ENCODE data around the gene DGKD.

DGKD gene

GRCh38 chr2:233466991-233467603 is 112.8 kb downstream of the DGKD start:
- Histone ChIP-seq H3K27ac (ENCODE audit: low read depth, low read length) (no peak overlapping the region), H3K36me3 (ENCODE audit: control insufficient read depth in 5 of 5, insufficient read depth in 5 of 5, low read length in 5 of 5) (peaks cover 0 to 90% (median 76%) of the 10 kb centered on the region in 5 donors), H3K4me1 (ENCODE audit: control insufficient read depth in 5 of 5, insufficient read depth in 5 of 5, low read length in 5 of 5) (peaks cover 7 to 17% (median 12%) of the 10 kb centered on the region in 5 donors), H3K27me3 (ENCODE audit: control insufficient read depth in 5 of 5, insufficient read depth in 4 of 5, low read length in 5 of 5) (peaks cover 0 to 3% (median 0%) of the 10 kb centered on the region in 5 donors), H3K9me3 (ENCODE audit: control insufficient read depth in 5 of 5, low read length in 5 of 5) (no peaks in the 10 kb centered on the region), H3K4me3 (ENCODE audit: low read depth in 1 of 5, low read length in 5 of 5) (no peak overlapping the region), H3K9ac (ENCODE audit: low read length in 5 of 5) (no peak overlapping the region)

GRCh38 chr2:233468047-233468740 is 113.9 kb downstream of the DGKD start:
- no peak overlapping the region for H3K4me3 ChIP-seq (ENCODE audit: low read depth in 1 of 5, low read length in 5 of 5)
- H3K27me3 ChIP-seq (ENCODE audit: control insufficient read depth in 5 of 5, insufficient read depth in 4 of 5, low read length in 5 of 5): peaks cover 0 to 3% (median 0%) of the 10 kb centered on the region in 5 donors
- H3K9ac ChIP-seq (ENCODE audit: low read length in 5 of 5): no peak overlapping the region
- H3K36me3 ChIP-seq (ENCODE audit: control insufficient read depth in 5 of 5, insufficient read depth in 5 of 5, low read length in 5 of 5): peaks cover 0 to 87% (median 73%) of the 10 kb centered on the region in 5 donors
- no peak overlapping the region for H3K27ac ChIP-seq (ENCODE audit: low read depth, low read length)
- peaks cover 7 to 17% (median 12%) of the 10 kb centered on the region in 5 donors for H3K4me1 ChIP-seq (ENCODE audit: control insufficient read depth in 5 of 5, insufficient read depth in 5 of 5, low read length in 5 of 5)
- H3K9me3 ChIP-seq (ENCODE audit: control insufficient read depth in 5 of 5, low read length in 5 of 5): peaks cover 0 to 3% (median 0%) of the 10 kb centered on the region in 5 donors

DNA sequence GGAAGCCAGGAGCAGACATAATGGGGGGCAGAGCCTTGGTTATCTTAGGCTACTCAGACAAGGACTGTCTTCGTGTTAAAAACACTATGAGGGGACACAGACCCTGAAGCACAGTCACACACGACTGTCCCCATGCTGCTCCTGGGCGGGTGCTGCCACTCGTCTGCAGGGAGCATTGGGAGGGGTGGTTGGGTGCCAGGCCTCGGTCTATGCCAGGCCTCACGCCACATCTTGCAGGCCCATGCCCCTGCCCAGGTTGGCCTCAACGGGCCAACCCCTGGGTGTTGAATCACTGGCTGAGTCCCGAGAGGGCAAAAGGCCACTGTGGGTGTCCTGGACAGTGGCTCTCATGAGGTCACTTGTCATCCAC is 114.4 kb downstream of the DGKD start:
- H3K4me1 ChIP-seq (ENCODE audit: control insufficient read depth in 5 of 5, insufficient read depth in 5 of 5, low read length in 5 of 5): peaks cover 7 to 17% (median 12%) of the 10 kb centered on the region in 5 donors
- no peak overlapping the region for H3K4me3 ChIP-seq (ENCODE audit: low read depth in 1 of 5, low read length in 5 of 5)
- no peak overlapping the region for H3K27ac ChIP-seq (ENCODE audit: low read depth, low read length)
- H3K36me3 ChIP-seq (ENCODE audit: control insufficient read depth in 5 of 5, insufficient read depth in 5 of 5, low read length in 5 of 5): peaks cover 0 to 81% (median 70%) of the 10 kb centered on the region in 5 donors
- peaks cover 0 to 3% (median 0%) of the 10 kb centered on the region in 5 donors for H3K9me3 ChIP-seq (ENCODE audit: control insufficient read depth in 5 of 5, low read length in 5 of 5)
- H3K9ac ChIP-seq (ENCODE audit: low read length in 5 of 5): no peak overlapping the region
- peaks cover 0 to 3% (median 0%) of the 10 kb centered on the region in 5 donors for H3K27me3 ChIP-seq (ENCODE audit: control insufficient read depth in 5 of 5, insufficient read depth in 4 of 5, low read length in 5 of 5)

- Histone ChIP-seq H3K36me3 (ENCODE audit: control insufficient read depth in 5 of 5, insufficient read depth in 5 of 5, low read length in 5 of 5) (peaks cover 0 to 77% (median 63%) of the 10 kb centered on the region in 5 donors), H3K4me1 (ENCODE audit: control insufficient read depth in 5 of 5, insufficient read depth in 5 of 5, low read length in 5 of 5) (peaks cover 7 to 17% (median 12%) of the 10 kb centered on the region in 5 donors), H3K9ac (ENCODE audit: low read length in 5 of 5) (peak overlapping the region in 1 of 5 donors; percentile 49), H3K27ac (ENCODE audit: low read depth, low read length) (peak overlapping the region; percentile 23), H3K9me3 (ENCODE audit: control insufficient read depth in 5 of 5, low read length in 5 of 5) (peaks cover 0 to 3% (median 0%) of the 10 kb centered on the region in 5 donors), H3K27me3 (ENCODE audit: control insufficient read depth in 5 of 5, insufficient read depth in 4 of 5, low read length in 5 of 5) (peaks cover 0 to 3% (median 0%) of the 10 kb centered on the region in 5 donors), H3K4me3 (ENCODE audit: low read depth in 1 of 5, low read length in 5 of 5) (peak overlapping the region in 2 of 5 donors; percentile 6 to 8)
Measured at GRCh38 chr2:233469261-233470010, 115.1 kb downstream of the DGKD start.

DNA sequence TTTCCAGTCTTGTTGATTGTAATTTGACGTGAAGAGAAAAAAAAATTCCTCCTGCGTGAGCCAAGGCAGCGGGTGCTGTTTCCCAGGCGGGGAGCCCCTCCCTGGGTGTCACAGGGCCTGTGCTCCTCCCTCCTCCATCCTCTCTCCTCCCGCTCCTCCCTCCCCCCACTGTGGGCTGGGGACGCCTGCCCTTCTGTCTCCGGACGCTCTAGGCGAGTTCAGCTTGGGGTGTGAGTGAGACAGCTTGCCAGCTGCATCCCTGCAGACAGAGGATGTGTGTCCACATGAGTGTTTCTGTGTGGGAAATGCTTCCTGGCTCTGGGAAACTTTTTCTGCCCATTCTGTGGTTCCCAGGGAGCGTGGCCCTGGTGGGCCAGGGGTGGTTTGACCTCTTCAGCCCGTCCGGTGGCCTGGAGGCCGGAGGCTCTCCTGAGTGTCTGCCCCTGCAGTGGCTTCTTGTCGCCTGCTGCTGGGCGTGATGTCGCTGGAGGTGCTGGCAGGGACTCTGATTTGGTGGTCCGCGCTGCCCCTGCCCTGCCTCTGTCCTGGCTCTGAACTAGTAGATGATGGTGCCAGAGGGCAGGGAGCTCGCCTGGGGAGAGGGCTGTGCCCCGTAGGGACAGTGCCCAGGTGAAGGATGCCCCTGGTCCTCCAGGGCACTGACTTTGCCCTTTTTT is 115.9 kb downstream of the DGKD start:
- H3K4me3 ChIP-seq (ENCODE audit: low read depth in 1 of 5, low read length in 5 of 5): peak overlapping the region in 2 of 5 donors; percentile 6 to 8
- peaks cover 0 to 70% (median 58%) of the 10 kb centered on the region in 5 donors for H3K36me3 ChIP-seq (ENCODE audit: control insufficient read depth in 5 of 5, insufficient read depth in 5 of 5, low read length in 5 of 5)
- peaks cover 0 to 3% (median 0%) of the 10 kb centered on the region in 5 donors for H3K9me3 ChIP-seq (ENCODE audit: control insufficient read depth in 5 of 5, low read length in 5 of 5)
- peaks cover 0 to 3% (median 0%) of the 10 kb centered on the region in 5 donors for H3K27me3 ChIP-seq (ENCODE audit: control insufficient read depth in 5 of 5, insufficient read depth in 4 of 5, low read length in 5 of 5)
- H3K27ac ChIP-seq (ENCODE audit: low read depth, low read length): peak overlapping the region; percentile 23
- peaks cover 7 to 17% (median 12%) of the 10 kb centered on the region in 5 donors for H3K4me1 ChIP-seq (ENCODE audit: control insufficient read depth in 5 of 5, insufficient read depth in 5 of 5, low read length in 5 of 5)
- no peak overlapping the region for H3K9ac ChIP-seq (ENCODE audit: low read length in 5 of 5)

GRCh38 chr2:233470839-233471238 is 116.5 kb downstream of the DGKD start:
- peaks cover 7 to 17% (median 12%) of the 10 kb centered on the region in 5 donors for H3K4me1 ChIP-seq (ENCODE audit: control insufficient read depth in 5 of 5, insufficient read depth in 5 of 5, low read length in 5 of 5)
- peaks cover 0 to 74% (median 60%) of the 10 kb centered on the region in 5 donors for H3K36me3 ChIP-seq (ENCODE audit: control insufficient read depth in 5 of 5, insufficient read depth in 5 of 5, low read length in 5 of 5)
- H3K9ac ChIP-seq (ENCODE audit: low read length in 5 of 5): no peak overlapping the region
- H3K4me3 ChIP-seq (ENCODE audit: low read depth in 1 of 5, low read length in 5 of 5): no peak overlapping the region
- H3K9me3 ChIP-seq (ENCODE audit: control insufficient read depth in 5 of 5, low read length in 5 of 5): peaks cover 0 to 3% (median 0%) of the 10 kb centered on the region in 5 donors
- peaks cover 0 to 3% (median 0%) of the 10 kb centered on the region in 5 donors for H3K27me3 ChIP-seq (ENCODE audit: control insufficient read depth in 5 of 5, insufficient read depth in 4 of 5, low read length in 5 of 5)
- no peak overlapping the region for H3K27ac ChIP-seq (ENCODE audit: low read depth, low read length)

DNA sequence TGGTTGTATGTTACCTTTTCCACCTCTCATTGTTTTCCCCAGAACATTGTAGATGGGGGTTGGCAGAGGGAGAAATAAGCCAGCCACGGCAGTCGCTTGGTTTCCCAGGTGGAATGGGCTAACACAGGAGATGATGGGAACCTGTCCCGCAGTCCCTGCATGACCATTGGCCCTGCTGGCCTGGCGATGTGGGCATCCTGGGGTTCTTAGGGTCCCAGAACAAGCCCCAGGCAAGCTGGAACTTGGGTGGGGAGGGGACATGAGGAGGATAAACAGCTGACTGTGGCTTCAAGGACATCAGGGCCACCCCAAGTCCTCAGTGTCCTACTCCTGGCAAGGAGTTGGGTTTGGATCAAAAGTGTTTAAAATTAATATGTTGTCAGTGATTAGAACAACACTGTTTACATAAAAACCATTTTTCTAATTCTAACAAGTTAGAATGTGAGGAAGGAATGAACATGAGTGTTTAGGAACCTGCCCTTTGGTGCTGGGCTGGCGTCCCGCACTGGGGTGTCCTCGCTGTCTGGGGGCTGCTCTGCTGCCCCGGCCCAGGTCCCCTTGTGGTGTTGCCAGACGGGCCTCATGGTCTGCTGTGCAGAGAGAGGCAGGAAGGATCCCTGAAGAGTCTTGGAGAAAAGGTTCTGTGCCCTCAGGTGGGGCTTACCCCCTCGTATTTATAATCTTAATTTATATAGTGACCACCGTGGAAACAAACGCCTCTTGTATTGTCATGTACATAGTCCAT is 117.2 kb downstream of the DGKD start:
- no peak overlapping the region for H3K4me3 ChIP-seq (ENCODE audit: low read depth in 1 of 5, low read length in 5 of 5)
- H3K27ac ChIP-seq (ENCODE audit: low read depth, low read length): no peak overlapping the region
- peaks cover 0 to 3% (median 0%) of the 10 kb centered on the region in 5 donors for H3K27me3 ChIP-seq (ENCODE audit: control insufficient read depth in 5 of 5, insufficient read depth in 4 of 5, low read length in 5 of 5)
- H3K36me3 ChIP-seq (ENCODE audit: control insufficient read depth in 5 of 5, insufficient read depth in 5 of 5, low read length in 5 of 5): peaks cover 0 to 74% (median 61%) of the 10 kb centered on the region in 5 donors
- peaks cover 0 to 3% (median 0%) of the 10 kb centered on the region in 5 donors for H3K9me3 ChIP-seq (ENCODE audit: control insufficient read depth in 5 of 5, low read length in 5 of 5)
- H3K4me1 ChIP-seq (ENCODE audit: control insufficient read depth in 5 of 5, insufficient read depth in 5 of 5, low read length in 5 of 5): peaks cover 7 to 17% (median 12%) of the 10 kb centered on the region in 5 donors
- no peak overlapping the region for H3K9ac ChIP-seq (ENCODE audit: low read length in 5 of 5)

DNA sequence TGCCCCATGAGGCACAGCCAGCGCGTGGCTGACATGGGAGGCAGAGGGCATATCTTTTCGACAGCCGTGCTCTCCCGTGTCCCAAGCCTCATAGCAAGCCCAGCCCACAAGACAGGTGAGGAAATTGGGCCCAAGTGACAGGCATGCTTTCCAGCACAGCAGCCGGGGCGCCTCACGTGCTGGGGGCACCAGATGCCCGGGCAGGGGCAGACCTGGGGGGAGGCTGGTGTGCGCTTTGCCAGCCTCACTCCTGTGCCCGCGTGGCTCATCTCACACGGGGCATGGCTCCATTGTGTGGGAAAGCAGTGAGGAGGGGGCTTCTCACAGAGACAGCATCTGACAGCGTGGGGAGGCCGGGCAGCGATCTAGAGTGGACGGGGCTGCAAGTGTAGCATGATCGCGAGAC is 119.1 kb downstream of the DGKD start:
- Histone ChIP-seq H3K4me3 (ENCODE audit: low read depth in 1 of 5, low read length in 5 of 5) (no peak overlapping the region), H3K9me3 (ENCODE audit: control insufficient read depth in 5 of 5, low read length in 5 of 5) (peaks cover 0 to 3% (median 0%) of the 10 kb centered on the region in 5 donors), H3K27me3 (ENCODE audit: control insufficient read depth in 5 of 5, insufficient read depth in 4 of 5, low read length in 5 of 5) (peaks cover 0 to 3% (median 0%) of the 10 kb centered on the region in 5 donors), H3K9ac (ENCODE audit: low read length in 5 of 5) (no peak overlapping the region), H3K36me3 (ENCODE audit: control insufficient read depth in 5 of 5, insufficient read depth in 5 of 5, low read length in 5 of 5) (peaks cover 0 to 74% (median 60%) of the 10 kb centered on the region in 5 donors), H3K27ac (ENCODE audit: low read depth, low read length) (no peak overlapping the region), H3K4me1 (ENCODE audit: control insufficient read depth in 5 of 5, insufficient read depth in 5 of 5, low read length in 5 of 5) (peaks cover 7 to 20% (median 12%) of the 10 kb centered on the region in 5 donors)

GRCh38 chr2:233473878-233474277 is 119.6 kb downstream of the DGKD start:
- peaks cover 0 to 74% (median 60%) of the 10 kb centered on the region in 5 donors for H3K36me3 ChIP-seq (ENCODE audit: control insufficient read depth in 5 of 5, insufficient read depth in 5 of 5, low read length in 5 of 5)
- peaks cover 0 to 3% (median 0%) of the 10 kb centered on the region in 5 donors for H3K27me3 ChIP-seq (ENCODE audit: control insufficient read depth in 5 of 5, insufficient read depth in 4 of 5, low read length in 5 of 5)
- peaks cover 0 to 3% (median 0%) of the 10 kb centered on the region in 5 donors for H3K9me3 ChIP-seq (ENCODE audit: control insufficient read depth in 5 of 5, low read length in 5 of 5)
- H3K4me3 ChIP-seq (ENCODE audit: low read depth in 1 of 5, low read length in 5 of 5): no peak overlapping the region
- no peak overlapping the region for H3K27ac ChIP-seq (ENCODE audit: low read depth, low read length)
- peaks cover 7 to 23% (median 12%) of the 10 kb centered on the region in 5 donors for H3K4me1 ChIP-seq (ENCODE audit: control insufficient read depth in 5 of 5, insufficient read depth in 5 of 5, low read length in 5 of 5)
- no peak overlapping the region for H3K9ac ChIP-seq (ENCODE audit: low read length in 5 of 5)

Measured in subcutaneous abdominal adipose tissue (tissue), 5 donors.